ENCODE results near the gene THSD4.

The THSD4 gene

GRCh38 chr15:71489570-71489969 lies 374.3 kb downstream of the THSD4 start:
- H3K27ac ChIP-seq (ENCODE audit: low read length): no peak overlapping the region
- TF ChIP-seq EZH2phosphoT487 (IDR thresholded peaks at IDR 0.05; ENCODE audit: low read depth) (no peak), CTCF (IDR thresholded peaks at IDR 0.05; ENCODE audit: low read depth, low read length) (no peak)

GRCh38 chr15:71493526-71493925 lies 378.3 kb downstream of the THSD4 start:
- H3K27me3 ChIP-seq (ENCODE audit: low read depth, low read length): no peaks in the 10 kb centered on the region; the same call in 1 of the 2 replicates
- no peaks in the 10 kb centered on the region for H3K9me3 ChIP-seq (ENCODE audit: insufficient read depth, low read length)
- no peaks in the 10 kb centered on the region for H3K79me2 ChIP-seq (ENCODE audit: low read length)
- H4K20me1 ChIP-seq (ENCODE audit: insufficient read depth, low read length): no peaks in the 10 kb centered on the region
- H3K27ac ChIP-seq (ENCODE audit: low read length): no peak overlapping the region
- H3K4me1 ChIP-seq (ENCODE audit: low read length): no peaks in the 10 kb centered on the region
- H3K9ac ChIP-seq (ENCODE audit: low read length): no peak overlapping the region
- H3K4me2 ChIP-seq (ENCODE audit: low read length): no peak overlapping the region
- no peaks in the 10 kb centered on the region for H3K36me3 ChIP-seq (replicated peaks; ENCODE audit: low read depth, low read length)
- no peak overlapping the region for H3K4me3 ChIP-seq (ENCODE audit: low read length)
- TF ChIP-seq CTCF (IDR thresholded peaks at IDR 0.05; ENCODE audit: low read depth, low read length): no peak
- no peak for TF ChIP-seq EZH2phosphoT487 (IDR thresholded peaks at IDR 0.05; ENCODE audit: low read depth)
- no peak overlapping the region for H2AFZ ChIP-seq (ENCODE audit: low read depth, low read length)

More at GRCh38 chr15:71489570-71489969, 374.3 kb downstream of the THSD4 start:
- Histone ChIP-seq H4K20me1 (ENCODE audit: insufficient read depth, low read length) (no peaks in the 10 kb centered on the region), H3K4me3 (ENCODE audit: low read length) (no peak overlapping the region), H3K36me3 (replicated peaks; ENCODE audit: low read depth, low read length) (no peaks in the 10 kb centered on the region), H3K4me1 (ENCODE audit: low read length) (peaks cover 22% of the 10 kb centered on the region), H2AFZ (ENCODE audit: low read depth, low read length) (no peak overlapping the region), H3K9me3 (ENCODE audit: insufficient read depth, low read length) (no peaks in the 10 kb centered on the region), H3K4me2 (ENCODE audit: low read length) (no peak overlapping the region), H3K27me3 (ENCODE audit: low read depth, low read length) (no peaks in the 10 kb centered on the region; the same call in 1 of the 2 replicates), H3K9ac (ENCODE audit: low read length) (no peak overlapping the region), H3K79me2 (ENCODE audit: low read length) (no peaks in the 10 kb centered on the region)

GRCh38 chr15:71494563-71495397 lies 379.5 kb downstream of the THSD4 start:
- no peaks in the 10 kb centered on the region for H3K79me2 ChIP-seq (ENCODE audit: low read length)
- H2AFZ ChIP-seq (ENCODE audit: low read depth, low read length): no peak overlapping the region
- no peak overlapping the region for H3K4me3 ChIP-seq (ENCODE audit: low read length)
- H3K36me3 ChIP-seq (replicated peaks; ENCODE audit: low read depth, low read length): no peaks in the 10 kb centered on the region
- TF ChIP-seq EZH2phosphoT487 (IDR thresholded peaks at IDR 0.05; ENCODE audit: low read depth) (no peak), CTCF (IDR thresholded peaks at IDR 0.05; ENCODE audit: low read depth, low read length) (no peak)
- H3K27me3 ChIP-seq (ENCODE audit: low read depth, low read length): 0 out of 2 replicates have a peak, but pooled peaks cover 3% of the 10 kb centered on the region
- no peaks in the 10 kb centered on the region for H4K20me1 ChIP-seq (ENCODE audit: insufficient read depth, low read length)
- no peak overlapping the region for H3K27ac ChIP-seq (ENCODE audit: low read length)
- H3K9me3 ChIP-seq (ENCODE audit: insufficient read depth, low read length): no peaks in the 10 kb centered on the region
- no peak overlapping the region for H3K4me2 ChIP-seq (ENCODE audit: low read length)
- no peak overlapping the region for H3K9ac ChIP-seq (ENCODE audit: low read length)
- H3K4me1 ChIP-seq (ENCODE audit: low read length): no peaks in the 10 kb centered on the region

GRCh38 chr15:71495398-71495780 lies 380.1 kb downstream of the THSD4 start:
- Histone ChIP-seq H3K27me3 (ENCODE audit: low read depth, low read length) (0 out of 2 replicates have a peak, but pooled peaks cover 3% of the 10 kb centered on the region), H3K27ac (ENCODE audit: low read length) (no peak overlapping the region), H3K4me1 (ENCODE audit: low read length) (no peaks in the 10 kb centered on the region), H3K9ac (ENCODE audit: low read length) (no peak overlapping the region), H3K36me3 (replicated peaks; ENCODE audit: low read depth, low read length) (no peaks in the 10 kb centered on the region), H3K4me3 (ENCODE audit: low read length) (no peak overlapping the region), H2AFZ (ENCODE audit: low read depth, low read length) (no peak overlapping the region), H4K20me1 (ENCODE audit: insufficient read depth, low read length) (no peaks in the 10 kb centered on the region), H3K9me3 (ENCODE audit: insufficient read depth, low read length) (no peaks in the 10 kb centered on the region), H3K4me2 (ENCODE audit: low read length) (no peak overlapping the region), H3K79me2 (ENCODE audit: low read length) (no peaks in the 10 kb centered on the region)
- TF ChIP-seq CTCF (IDR thresholded peaks at IDR 0.05; ENCODE audit: low read depth, low read length): no peak
- no peak for TF ChIP-seq EZH2phosphoT487 (IDR thresholded peaks at IDR 0.05; ENCODE audit: low read depth)

Data from OCI-LY3 (cell line).